M059J (cell line): ENCODE data around the gene GNG14. TPM values are rescaled to one million over a fixed set of nuclear protein-coding genes. Genes with fewer than 3 reads are reported as not detected.
A peak's percentile ranks its signal among the peaks of the same experiment; 100 is the strongest.
"Not testable (repeated sequence)": the region's sequence is repeated elsewhere in the genome, so short reads cannot be mapped to it uniquely, and the experiment has no call there.

Experiments
- DNase-seq: peaks from one replicate; pipeline ENCODE4 v3.0.0-alpha.2; 2012; ENCODE audit warnings: low read depth
- total RNA-seq: library from RNA; depleted of rRNA; stranded (reverse); fragments of >200 nt; shearing (Covaris generic); gene quantifications from 2 replicates; pipeline ENCODE4 v1.2.3, GENCODE V29; 2014

GNG14 gene
- total RNA-seq, 1 experiment from 2014 or later, result not detected

- no peak for DNase-seq
Measured at GRCh38 chr19:12667731-12668302, 20.0 kb upstream of the GNG14 start.

GRCh38 chr19:12668346-12668745, 19.5 kb upstream of the GNG14 start:
- no peak for DNase-seq

GRCh38 chr19:12668932-12669269, 18.9 kb upstream of the GNG14 start:
- DNase-seq, result peak; percentile 66

DNA sequence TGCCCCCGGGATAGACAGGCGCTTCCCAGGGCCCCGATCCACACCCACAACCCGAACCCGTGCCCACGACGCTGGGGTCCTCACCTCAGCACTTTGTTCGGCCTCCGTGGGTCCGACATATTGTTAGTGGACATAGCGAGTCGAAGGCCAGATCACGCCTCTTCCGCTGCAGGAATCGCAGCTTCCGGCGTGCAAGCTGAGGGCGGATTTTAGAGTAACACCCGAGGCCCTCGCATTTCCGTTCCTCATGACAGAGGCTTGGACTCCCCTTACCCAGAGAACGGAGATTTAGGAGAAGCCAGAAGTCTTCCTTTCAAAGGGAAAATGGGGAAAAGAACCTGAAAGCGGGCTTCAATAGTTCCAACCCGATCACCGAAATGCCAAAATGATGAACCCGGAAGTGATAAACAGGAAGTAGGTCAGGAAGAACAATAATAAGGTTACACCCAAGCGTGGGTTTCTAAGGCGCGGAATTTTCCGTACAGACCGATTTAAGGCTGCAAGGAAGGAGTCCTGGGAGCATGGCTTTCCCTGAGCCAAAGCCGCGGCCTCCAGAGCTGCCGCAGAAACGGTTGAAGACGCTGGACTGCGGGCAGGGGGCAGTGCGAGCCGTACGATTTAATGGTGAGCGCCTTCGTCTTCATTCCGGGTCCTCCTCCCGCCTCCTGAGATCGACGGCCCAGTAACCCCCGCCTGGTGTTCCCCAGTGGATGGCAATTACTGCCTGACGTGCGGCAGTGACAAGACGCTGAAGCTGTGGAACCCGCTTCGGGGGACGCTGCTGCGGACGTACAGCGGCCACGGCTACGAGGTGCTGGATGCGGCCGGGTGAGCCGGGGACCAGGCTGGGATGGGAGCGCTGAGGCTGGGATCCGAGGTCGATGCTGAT, 18.3 kb upstream of the GNG14 start:
- peak; percentile 77 for DNase-seq

GRCh38 chr19:12670159-12670928, 17.5 kb upstream of the GNG14 start:
- no peak for DNase-seq

- no peak for DNase-seq
Measured at GRCh38 chr19:12672744-12673143, 15.1 kb upstream of the GNG14 start.

- DNase-seq, result no peak
Measured at GRCh38 chr19:12675399-12675798, 12.4 kb upstream of the GNG14 start.

DNA sequence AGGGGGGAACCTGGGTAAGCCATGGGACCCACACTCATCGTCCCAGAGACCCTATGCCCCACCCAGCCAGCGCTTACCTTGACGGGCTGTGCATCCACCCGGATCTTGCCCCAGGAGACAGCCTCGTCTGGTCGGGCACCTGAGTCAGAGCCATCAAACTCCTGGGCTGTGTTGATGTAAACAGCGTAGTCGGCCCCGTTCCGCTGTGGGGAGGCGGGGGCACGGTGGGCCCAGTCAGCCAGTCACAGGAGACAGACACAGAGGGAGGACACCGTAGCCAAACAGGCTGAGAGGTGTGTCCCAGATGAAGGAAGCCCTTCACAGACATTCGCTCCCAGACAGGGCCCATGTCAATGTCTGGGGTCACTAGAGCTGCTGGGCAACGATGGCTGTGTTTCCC, 11.9 kb upstream of the GNG14 start:
- DNase-seq, result no peak

DNA sequence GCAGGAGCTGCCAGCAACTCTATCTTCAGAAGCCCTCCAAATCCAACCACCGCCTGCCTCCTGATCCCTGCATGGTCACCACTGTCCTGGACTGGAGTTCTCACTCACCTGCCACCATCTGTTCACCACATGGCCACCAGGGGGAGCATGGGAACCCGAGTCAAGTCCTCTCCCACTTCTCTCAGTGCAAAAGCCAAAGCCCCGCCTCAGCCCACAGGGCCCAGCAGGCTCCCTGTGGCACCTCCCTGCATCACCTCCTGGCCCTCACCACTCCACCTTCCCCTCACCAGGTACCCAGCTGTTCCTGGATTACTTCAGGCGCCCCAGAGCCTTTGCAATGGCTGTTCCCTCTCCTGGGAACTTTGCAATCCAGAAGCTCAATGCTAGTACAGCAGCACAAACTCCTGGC, 11.4 kb upstream of the GNG14 start:
- DNase-seq, result peak; percentile 80

DNA sequence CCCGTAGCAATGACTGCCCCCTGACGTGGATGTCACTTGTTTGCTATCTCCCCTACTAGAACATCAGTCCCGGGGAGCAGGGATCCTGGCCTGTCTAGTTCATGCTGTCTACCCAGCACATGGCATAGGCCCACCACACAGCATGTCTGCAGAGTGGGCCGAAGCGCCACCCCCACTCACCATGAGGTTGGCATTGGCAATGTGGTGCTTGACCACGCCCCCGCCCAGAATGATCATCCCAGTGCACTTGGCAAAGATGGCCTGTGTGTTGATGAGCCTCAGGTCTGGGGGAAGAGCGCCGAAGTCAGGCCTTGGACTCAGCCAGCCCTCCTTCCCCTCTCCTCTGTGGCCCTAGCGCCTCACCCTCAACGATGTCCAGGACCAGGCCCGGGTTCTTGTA, 10.9 kb upstream of the GNG14 start:
- DNase-seq, result no peak

DNA sequence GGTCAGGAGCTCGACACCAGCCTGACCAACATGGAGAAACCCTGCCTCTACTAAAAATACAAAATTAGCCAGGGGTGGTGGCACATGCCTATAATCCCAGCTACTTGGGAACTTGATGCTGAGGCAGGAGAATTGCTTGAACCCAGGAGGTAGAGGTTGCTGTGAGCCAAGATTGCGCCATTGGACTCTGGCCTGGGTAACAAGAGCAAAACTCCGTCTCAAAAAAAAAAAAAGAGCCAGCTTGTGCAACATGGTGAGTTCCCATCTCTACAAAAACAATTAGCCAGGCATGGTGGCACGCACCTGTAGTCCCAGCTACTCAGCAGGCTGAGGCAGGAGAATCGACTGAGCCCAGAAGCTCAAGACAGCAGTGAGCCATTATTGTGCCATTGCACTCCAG, 9.8 kb upstream of the GNG14 start:
- not testable (repeated sequence) for DNase-seq

DNA sequence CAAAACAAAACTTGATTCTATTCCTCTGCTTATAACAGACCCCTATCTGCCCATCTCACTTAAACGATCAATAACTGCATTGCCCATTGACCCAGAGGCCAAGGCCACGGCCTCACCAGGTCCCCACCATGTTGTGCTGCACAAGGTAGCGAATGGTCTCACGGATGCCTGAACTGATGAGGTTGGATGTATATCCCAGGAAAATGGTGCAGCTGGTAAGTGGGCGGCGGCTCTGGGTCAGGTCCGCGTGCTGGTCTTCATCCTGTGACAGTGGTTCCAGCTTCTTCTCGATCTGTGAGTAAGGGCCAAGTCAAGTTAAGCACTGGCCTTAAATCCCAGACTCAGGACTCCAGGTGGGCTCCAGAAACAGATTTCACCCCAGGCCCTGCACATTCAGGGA, 7.8 kb upstream of the GNG14 start:
- DNase-seq, result no peak

- peak; percentile 98 for DNase-seq
Measured at GRCh38 chr19:12681074-12681987, 6.5 kb upstream of the GNG14 start, which contains the start of gene DHPS. DHPS (minus strand) TSS chr19:12681880; CDS start chr19:12681766, 114 bp downstream.

DNA sequence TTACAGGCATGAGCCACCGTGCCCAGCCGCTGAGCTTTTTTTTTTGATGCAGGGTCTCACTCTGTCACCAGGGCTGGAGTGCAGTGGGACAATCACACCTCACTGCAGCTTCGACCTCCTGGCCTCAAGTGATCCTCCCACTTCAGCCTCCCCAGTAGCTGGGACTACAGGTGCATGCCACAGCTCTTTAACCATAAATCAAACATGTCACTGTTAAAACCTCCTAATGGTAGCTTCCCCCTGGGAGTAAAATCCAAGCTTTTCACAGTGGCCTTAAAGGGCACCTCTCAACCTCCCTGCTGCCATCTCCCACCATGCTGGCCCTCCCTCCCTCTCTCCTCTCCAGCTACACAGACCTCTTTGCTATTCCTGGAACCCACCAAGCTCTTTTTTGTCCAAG, 2.0 kb upstream of the GNG14 start:
- no peak for DNase-seq

DNA sequence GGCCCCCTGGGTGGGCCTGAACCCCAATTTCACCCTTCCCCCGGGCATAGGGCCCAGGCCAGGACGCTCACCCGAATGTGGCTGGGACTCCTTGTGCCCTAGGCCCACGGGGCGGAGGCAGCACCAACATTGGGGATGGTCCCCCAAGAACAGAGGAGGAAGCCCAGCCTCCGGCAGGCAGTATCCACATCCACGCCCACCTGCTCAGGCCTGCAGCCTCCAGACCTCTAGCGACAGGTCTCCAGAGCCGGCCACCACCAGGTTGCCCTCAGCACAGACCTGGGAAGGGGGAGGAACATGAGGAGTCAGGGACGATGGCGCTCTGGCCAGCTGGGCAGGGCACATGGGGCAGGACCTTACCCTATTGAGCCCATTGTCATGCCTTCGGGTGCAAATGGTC, 1.2 kb downstream of the GNG14 start:
- DNase-seq, result no peak

- no peak for DNase-seq
Measured at GRCh38 chr19:12689581-12690216, 1.9 kb downstream of the GNG14 start.

DNA sequence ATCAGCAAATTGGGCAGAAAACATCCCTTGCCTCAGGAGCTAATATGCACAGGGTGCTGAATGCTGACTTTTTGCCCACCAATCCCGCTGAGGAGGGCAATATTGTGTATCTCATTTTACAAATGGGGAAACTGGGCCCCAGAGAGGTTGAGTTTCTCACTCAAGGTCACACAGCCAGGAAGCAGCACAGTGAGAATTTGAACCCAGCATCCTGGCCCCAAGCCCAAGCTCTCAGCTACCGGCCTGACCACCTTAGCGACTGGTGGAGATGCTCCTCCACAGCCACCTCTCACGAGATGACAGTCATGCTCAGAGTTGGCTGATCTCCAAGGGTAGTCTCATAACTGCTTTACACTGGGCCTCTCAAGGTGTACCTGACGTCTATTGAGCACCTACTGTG, 5.2 kb downstream of the GNG14 start:
- DNase-seq, result no peak

DNA sequence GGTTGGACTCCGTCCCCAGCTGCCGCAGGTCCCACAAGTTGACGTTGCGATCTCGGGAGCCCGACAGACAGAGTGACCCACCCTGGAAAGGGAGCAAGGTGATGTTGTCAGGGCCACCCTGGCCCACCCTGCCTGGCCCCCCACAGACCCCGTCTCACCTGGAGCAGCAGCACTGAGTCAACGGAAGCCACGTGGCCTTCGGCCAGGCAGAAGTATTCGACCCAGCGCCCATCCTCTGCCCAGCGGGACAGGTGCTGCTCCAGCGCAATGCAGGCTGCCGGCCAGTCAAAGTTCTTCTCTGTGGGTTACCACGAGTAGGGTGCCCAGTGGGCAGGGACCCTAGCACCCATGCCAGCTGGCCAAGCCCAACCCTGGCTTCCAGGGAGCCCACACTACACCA, 6.8 kb downstream of the GNG14 start:
- DNase-seq, result no peak

GRCh38 chr19:12695096-12695495, 7.3 kb downstream of the GNG14 start:
- DNase-seq, result no peak

GRCh38 chr19:12695514-12695913, 7.7 kb downstream of the GNG14 start:
- DNase-seq, result no peak

DNA sequence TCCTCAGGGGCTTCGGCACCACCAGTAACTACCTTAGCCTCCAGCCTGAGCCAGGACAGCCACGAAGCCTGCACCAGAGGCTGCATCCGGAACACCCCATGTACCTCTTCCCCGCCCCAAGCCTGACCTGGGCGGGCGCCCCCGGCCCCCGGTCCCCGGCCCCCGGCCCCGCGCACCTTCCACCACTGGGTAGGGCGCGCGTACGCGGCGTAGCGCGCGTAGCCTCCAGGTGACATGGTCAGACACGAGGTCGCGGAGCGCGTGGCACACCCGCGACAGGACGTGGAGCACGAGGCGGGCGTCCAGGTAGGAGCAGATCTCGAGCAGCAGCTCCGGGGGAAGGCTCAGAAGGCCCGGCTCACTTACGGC, 8.2 kb downstream of the GNG14 start:
- DNase-seq, result peak; percentile 9
